HepG2 (cell line): ENCODE measurements around the gene XPO1. TPM values are rescaled to one million over a fixed set of nuclear protein-coding genes. Genes with fewer than 3 reads are reported as not detected.

Experiments
- NFYC ChIP-seq: IDR thresholded peaks from 2 replicates; pipeline ENCODE4 v1.6.1; 2016; ENCODE audit warnings: missing genetic modification reagents, missing compliant biosample characterization
- PAX8 ChIP-seq: sonication (generic); formaldehyde crosslinking; IDR thresholded peaks from 2 replicates; pipeline ENCODE4 v1.8.0; 2022; ENCODE audit warnings: mild to moderate bottlenecking, missing genetic modification reagents, borderline replicate concordance
- PHF21A ChIP-seq: sonication (generic); formaldehyde crosslinking; IDR thresholded peaks from 2 replicates; pipeline ENCODE4 v1.5.0; 2020; ENCODE audit warnings: mild to moderate bottlenecking, missing genetic modification reagents
- RBM22 ChIP-seq: fragments of 200-400 bp; formaldehyde crosslinking; optimal IDR thresholded peaks from 2 replicates; pipeline ENCODE3; 2017; ENCODE audit warnings: mild to moderate bottlenecking, low read length, moderate library complexity
- TEAD3 ChIP-seq: optimal IDR thresholded peaks from 2 replicates; pipeline ENCODE3; 2016; ENCODE audit warnings: borderline replicate concordance
- ZC3H4 ChIP-seq: sonication (generic); formaldehyde crosslinking; IDR thresholded peaks from 2 replicates; pipeline ENCODE4 v1.4.0; 2020; ENCODE audit warnings: missing genetic modification reagents, borderline replicate concordance
- ZKSCAN5 ChIP-seq: sonication (generic); formaldehyde crosslinking; IDR thresholded peaks from 2 replicates; pipeline ENCODE4 v1.5.1; 2020; ENCODE audit warnings: mild to moderate bottlenecking, missing genetic modification reagents
- polyA plus RNA-seq, 8 experiments: library from polyadenylated mRNA; depleted of rRNA in 3 of 8; stranded (reverse) in 7 of 8; unstranded in 1 of 8; fragments of >200 nt; fragmentation: Illumina TruSeq in 4 of 8; extraction: Trizol in 4 of 8; gene quantifications; 2 replicates each; pipeline versions ENCODE4 v1.2.1 to v1.2.3, GENCODE V29; 2011 to 2016; ENCODE audit warnings: low read depth in 4 of 8, missing spikeins in 1 of 8, mixed read lengths in 1 of 8; ENCODE audit not compliant: insufficient read depth in 1 of 8
- total RNA-seq, 5 experiments: library from RNA; depleted of rRNA; stranded (reverse); fragments of >200 nt; fragmentation: Illumina TruSeq; extraction: Trizol; gene quantifications; 2 replicates each; pipeline ENCODE4 v1.2.3, GENCODE V29; 2016; ENCODE audit warnings: low read depth in 1 of 5
- TF ChIP-seq, protein P1 (sequence below): sonication (generic); formaldehyde crosslinking; IDR thresholded peaks from 2 replicates; pipeline ENCODE4 v1.4.0; 2020; ENCODE audit warnings: missing genetic modification reagents
- TF ChIP-seq, protein P2 (sequence below): sonication (generic); formaldehyde crosslinking; IDR thresholded peaks from 2 replicates; pipeline ENCODE4 v1.9.0; 2021; ENCODE audit warnings: missing genetic modification reagents, borderline replicate concordance
- TF ChIP-seq, protein P3 (sequence below): sonication (generic); formaldehyde crosslinking; IDR thresholded peaks from 2 replicates; pipeline ENCODE4 v1.5.0; 2020; ENCODE audit warnings: missing genetic modification reagents
- TF ChIP-seq, protein P4 (sequence below), 2 experiments: fragments of 450-650 bp in 1 of 2; sonication (generic) in 1 of 2; formaldehyde crosslinking in 1 of 2; IDR thresholded peaks; 2 replicates each; pipeline versions ENCODE4 v1.6.1 to v1.8.0; 2016 to 2022; ENCODE audit warnings: antibody characterized with exemption in 1 of 2, mild to moderate bottlenecking in 1 of 2, missing genetic modification reagents in 1 of 2

Gene XPO1
- total and polyA plus RNA-seq, 2 of the 13 experiments (the other 11 are each of a cell fraction or from before 2014, with no cell fraction given): 67.4 to 212 TPM

DNA sequence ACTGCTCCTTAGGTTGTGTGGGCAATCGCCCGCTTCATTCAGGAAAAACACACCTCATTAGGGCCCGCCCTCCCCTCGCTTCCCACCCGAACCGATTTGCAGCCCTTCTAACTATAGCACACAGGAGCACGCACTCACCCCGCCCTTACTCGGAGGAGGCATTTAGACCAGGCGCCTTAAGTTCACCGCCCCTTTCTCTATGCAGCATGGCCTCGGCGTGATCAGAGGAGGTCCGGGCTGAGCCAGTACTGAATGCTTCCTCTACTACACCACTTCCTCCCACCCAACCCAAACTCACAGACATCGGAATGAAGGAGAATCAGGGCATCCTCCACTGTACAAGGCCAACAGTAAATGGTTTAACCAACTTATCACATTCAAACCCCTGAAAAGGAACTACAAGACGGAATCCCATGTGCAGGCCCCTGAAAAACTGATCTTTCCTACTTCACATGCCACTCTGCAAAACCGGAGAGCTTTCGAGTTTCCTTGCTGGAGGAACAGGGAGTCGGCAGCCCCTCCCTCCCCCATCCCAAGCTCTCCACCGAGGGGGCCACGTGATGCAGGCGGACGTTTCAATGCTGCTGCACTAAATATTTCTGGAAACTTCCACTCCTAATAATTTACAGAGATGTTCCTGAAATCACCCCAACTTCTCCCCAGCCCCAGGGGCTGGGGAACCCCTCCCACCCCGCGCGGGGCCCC is 1.4 kb downstream of the XPO1 start (continued):
- TF ChIP-seq PAX8 (CRISPR knock-in tag): no peak
- no peak for TF ChIP-seq ZKSCAN5 (CRISPR knock-in tag)
- peak; percentile 45 for TF ChIP-seq TEAD3 (CRISPR knock-in tag)
- peak; percentile 62; the same call in 1 of the 2 replicates for TF ChIP-seq ZC3H4
- no peak for TF ChIP-seq RBM22
- TF ChIP-seq, protein P1, sequence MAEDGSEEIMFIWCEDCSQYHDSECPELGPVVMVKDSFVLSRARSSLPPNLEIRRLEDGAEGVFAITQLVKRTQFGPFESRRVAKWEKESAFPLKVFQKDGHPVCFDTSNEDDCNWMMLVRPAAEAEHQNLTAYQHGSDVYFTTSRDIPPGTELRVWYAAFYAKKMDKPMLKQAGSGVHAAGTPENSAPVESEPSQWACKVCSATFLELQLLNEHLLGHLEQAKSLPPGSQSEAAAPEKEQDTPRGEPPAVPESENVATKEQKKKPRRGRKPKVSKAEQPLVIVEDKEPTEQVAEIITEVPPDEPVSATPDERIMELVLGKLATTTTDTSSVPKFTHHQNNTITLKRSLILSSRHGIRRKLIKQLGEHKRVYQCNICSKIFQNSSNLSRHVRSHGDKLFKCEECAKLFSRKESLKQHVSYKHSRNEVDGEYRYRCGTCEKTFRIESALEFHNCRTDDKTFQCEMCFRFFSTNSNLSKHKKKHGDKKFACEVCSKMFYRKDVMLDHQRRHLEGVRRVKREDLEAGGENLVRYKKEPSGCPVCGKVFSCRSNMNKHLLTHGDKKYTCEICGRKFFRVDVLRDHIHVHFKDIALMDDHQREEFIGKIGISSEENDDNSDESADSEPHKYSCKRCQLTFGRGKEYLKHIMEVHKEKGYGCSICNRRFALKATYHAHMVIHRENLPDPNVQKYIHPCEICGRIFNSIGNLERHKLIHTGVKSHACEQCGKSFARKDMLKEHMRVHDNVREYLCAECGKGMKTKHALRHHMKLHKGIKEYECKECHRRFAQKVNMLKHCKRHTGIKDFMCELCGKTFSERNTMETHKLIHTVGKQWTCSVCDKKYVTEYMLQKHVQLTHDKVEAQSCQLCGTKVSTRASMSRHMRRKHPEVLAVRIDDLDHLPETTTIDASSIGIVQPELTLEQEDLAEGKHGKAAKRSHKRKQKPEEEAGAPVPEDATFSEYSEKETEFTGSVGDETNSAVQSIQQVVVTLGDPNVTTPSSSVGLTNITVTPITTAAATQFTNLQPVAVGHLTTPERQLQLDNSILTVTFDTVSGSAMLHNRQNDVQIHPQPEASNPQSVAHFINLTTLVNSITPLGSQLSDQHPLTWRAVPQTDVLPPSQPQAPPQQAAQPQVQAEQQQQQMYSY (CRISPR knock-in tag): no peak
- TF ChIP-seq, protein P2, sequence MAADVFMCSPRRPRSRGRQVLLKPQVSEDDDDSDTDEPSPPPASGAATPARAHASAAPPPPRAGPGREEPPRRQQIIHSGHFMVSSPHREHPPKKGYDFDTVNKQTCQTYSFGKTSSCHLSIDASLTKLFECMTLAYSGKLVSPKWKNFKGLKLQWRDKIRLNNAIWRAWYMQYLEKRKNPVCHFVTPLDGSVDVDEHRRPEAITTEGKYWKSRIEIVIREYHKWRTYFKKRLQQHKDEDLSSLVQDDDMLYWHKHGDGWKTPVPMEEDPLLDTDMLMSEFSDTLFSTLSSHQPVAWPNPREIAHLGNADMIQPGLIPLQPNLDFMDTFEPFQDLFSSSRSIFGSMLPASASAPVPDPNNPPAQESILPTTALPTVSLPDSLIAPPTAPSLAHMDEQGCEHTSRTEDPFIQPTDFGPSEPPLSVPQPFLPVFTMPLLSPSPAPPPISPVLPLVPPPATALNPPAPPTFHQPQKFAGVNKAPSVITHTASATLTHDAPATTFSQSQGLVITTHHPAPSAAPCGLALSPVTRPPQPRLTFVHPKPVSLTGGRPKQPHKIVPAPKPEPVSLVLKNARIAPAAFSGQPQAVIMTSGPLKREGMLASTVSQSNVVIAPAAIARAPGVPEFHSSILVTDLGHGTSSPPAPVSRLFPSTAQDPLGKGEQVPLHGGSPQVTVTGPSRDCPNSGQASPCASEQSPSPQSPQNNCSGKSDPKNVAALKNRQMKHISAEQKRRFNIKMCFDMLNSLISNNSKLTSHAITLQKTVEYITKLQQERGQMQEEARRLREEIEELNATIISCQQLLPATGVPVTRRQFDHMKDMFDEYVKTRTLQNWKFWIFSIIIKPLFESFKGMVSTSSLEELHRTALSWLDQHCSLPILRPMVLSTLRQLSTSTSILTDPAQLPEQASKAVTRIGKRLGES (CRISPR knock-in tag): peak; percentile 93
- peak; percentile 32; the same call in 1 of the 2 replicates for TF ChIP-seq NFYC
- peak; percentile 47; the same call in 1 of the 2 replicates for TF ChIP-seq PHF21A (CRISPR knock-in tag)
- TF ChIP-seq, protein P3, sequence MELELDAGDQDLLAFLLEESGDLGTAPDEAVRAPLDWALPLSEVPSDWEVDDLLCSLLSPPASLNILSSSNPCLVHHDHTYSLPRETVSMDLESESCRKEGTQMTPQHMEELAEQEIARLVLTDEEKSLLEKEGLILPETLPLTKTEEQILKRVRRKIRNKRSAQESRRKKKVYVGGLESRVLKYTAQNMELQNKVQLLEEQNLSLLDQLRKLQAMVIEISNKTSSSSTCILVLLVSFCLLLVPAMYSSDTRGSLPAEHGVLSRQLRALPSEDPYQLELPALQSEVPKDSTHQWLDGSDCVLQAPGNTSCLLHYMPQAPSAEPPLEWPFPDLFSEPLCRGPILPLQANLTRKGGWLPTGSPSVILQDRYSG (CRISPR knock-in tag): no peak
- TF ChIP-seq, protein P4, sequence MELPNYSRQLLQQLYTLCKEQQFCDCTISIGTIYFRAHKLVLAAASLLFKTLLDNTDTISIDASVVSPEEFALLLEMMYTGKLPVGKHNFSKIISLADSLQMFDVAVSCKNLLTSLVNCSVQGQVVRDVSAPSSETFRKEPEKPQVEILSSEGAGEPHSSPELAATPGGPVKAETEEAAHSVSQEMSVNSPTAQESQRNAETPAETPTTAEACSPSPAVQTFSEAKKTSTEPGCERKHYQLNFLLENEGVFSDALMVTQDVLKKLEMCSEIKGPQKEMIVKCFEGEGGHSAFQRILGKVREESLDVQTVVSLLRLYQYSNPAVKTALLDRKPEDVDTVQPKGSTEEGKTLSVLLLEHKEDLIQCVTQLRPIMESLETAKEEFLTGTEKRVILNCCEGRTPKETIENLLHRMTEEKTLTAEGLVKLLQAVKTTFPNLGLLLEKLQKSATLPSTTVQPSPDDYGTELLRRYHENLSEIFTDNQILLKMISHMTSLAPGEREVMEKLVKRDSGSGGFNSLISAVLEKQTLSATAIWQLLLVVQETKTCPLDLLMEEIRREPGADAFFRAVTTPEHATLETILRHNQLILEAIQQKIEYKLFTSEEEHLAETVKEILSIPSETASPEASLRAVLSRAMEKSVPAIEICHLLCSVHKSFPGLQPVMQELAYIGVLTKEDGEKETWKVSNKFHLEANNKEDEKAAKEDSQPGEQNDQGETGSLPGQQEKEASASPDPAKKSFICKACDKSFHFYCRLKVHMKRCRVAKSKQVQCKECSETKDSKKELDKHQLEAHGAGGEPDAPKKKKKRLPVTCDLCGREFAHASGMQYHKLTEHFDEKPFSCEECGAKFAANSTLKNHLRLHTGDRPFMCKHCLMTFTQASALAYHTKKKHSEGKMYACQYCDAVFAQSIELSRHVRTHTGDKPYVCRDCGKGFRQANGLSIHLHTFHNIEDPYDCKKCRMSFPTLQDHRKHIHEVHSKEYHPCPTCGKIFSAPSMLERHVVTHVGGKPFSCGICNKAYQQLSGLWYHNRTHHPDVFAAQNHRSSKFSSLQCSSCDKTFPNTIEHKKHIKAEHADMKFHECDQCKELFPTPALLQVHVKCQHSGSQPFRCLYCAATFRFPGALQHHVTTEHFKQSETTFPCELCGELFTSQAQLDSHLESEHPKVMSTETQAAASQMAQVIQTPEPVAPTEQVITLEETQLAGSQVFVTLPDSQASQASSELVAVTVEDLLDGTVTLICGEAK (IDR thresholded peaks at IDR 0.05): no peak
- TF ChIP-seq, protein P4 (CRISPR knock-in tag; IDR thresholded peaks at IDR 0.05): peak; percentile 54; the same call in 1 of the 2 replicates
